GM12874 (cell line): Measurements from ENCODE around the gene PIGU.

Experiments
- CTCF ChIP-seq: IDR thresholded peaks from 2 replicates; pipeline ENCODE4 v1.5.1; 2011; ENCODE audit warnings: low read depth, mild to moderate bottlenecking, control low read depth, low read length, moderate library complexity; ENCODE audit not compliant: insufficient read depth

PIGU gene

GRCh38 chr20:34704177-34705007, 27.5 kb upstream of the PIGU start, which contains the start of gene TP53INP2:
Gene TP53INP2, plus strand, starts transcription at chr20:34704344. Its CDS starts 4,396 bp downstream, at chr20:34708740.
- no peak for TF ChIP-seq CTCF

- TF ChIP-seq CTCF = no peak
These were observed 26.7 kb upstream of the PIGU start for GRCh38 chr20:34703424-34704176.

GRCh38 chr20:34703061-34703423, 26.1 kb upstream of the PIGU start:
- no peak for TF ChIP-seq CTCF

GRCh38 chr20:34701405-34702085, 24.7 kb upstream of the PIGU start:
- TF ChIP-seq CTCF = no peak

- no peak for TF ChIP-seq CTCF
These were observed 16.5 kb upstream of the PIGU start for GRCh38 chr20:34693414-34693813.

GRCh38 chr20:34691838-34692237, 14.9 kb upstream of the PIGU start:
- no peak for TF ChIP-seq CTCF

- no peak for TF ChIP-seq CTCF
These were observed 12.6 kb upstream of the PIGU start for GRCh38 chr20:34689486-34689885.
